Peyer's patch (tissue), 4 donors: ENCODE measurements around the gene MARK3. TPM values are rescaled to one million over a fixed set of nuclear protein-coding genes. Genes with fewer than 3 reads are reported as not detected.

Experiments used
- DNase-seq, 3 donors: peaks; one replicate each; pipeline ENCODE4 v3.0.0-alpha.2; 2017 to 2019
- H3K27ac ChIP-seq, 4 donors: fragments of 200-600 bp; sonication (generic); one replicate each; pipeline ENCODE4 v1.5.1; 2016 to 2019
- H3K27me3 ChIP-seq, 2 donors: fragments of 200-600 bp; sonication (generic); one replicate each; pipeline ENCODE4 v1.5.1; 2019
- H3K36me3 ChIP-seq, 3 donors: fragments of 200-600 bp; sonication (generic); one replicate each; pipeline ENCODE4 v1.5.1; 2016 to 2019
- H3K4me1 ChIP-seq, 4 donors: fragments of 200-600 bp; sonication (generic); one replicate each; pipeline ENCODE4 v1.5.1; 2016 to 2019
- H3K4me3 ChIP-seq, 4 donors: fragments of 200-600 bp; sonication (generic); 1 replicate in 3 of 4; 2 replicates in 1 of 4; pipeline ENCODE4 v1.5.1; 2016 to 2019; ENCODE audit warnings: mild to moderate bottlenecking in 1 of 4
- H3K9me3 ChIP-seq, 4 donors: fragments of 200-600 bp; sonication (generic); one replicate each; pipeline ENCODE4 v1.5.1; 2016 to 2019; ENCODE audit warnings: mild to moderate bottlenecking in 1 of 4
- CTCF ChIP-seq, 6 experiments: fragments of 450-650 bp in 4 of 6; fragments of 200-600 bp in 2 of 6; sonication (generic) in 1 of 6; IDR thresholded peaks; one replicate each; pipeline ENCODE4 v1.5.1; 2017 to 2019; ENCODE audit warnings: antibody characterized with exemption in 6 of 6, mild to moderate bottlenecking in 3 of 6, moderate library complexity in 1 of 6
- POLR2A ChIP-seq, 2 donors: fragments of 450-650 bp; IDR thresholded peaks; one replicate each; pipeline ENCODE4 v1.5.1; 2017; ENCODE audit warnings: antibody characterized with exemption in 2 of 2, mild to moderate bottlenecking in 2 of 2, moderate library complexity in 2 of 2
- total RNA-seq, 4 donors: library from RNA; depleted of rRNA; stranded (reverse); fragments of >200 nt; gene quantifications; one replicate each; pipeline ENCODE4 v1.1.0, GENCODE V29; 2016

The MARK3 gene
- total RNA-seq, 4 donors from 2014 or later, result 76.0 to 196 (median 99.5) TPM

- Histone ChIP-seq H3K9me3 (no peaks in the 10 kb centered on the region), H3K27me3 (no peaks in the 10 kb centered on the region), H3K27ac (peak overlapping the region; percentile 94 to 100 (median 99)), H3K4me3 (peak overlapping the region; percentile 62 to 90 (median 88)), H3K36me3 (no peaks in the 10 kb centered on the region), H3K4me1 (peaks cover 0 to 39% (median 7%) of the 10 kb centered on the region in 4 donors)
- peak; percentile 37 to 70 (median 64) for DNase-seq
- TF ChIP-seq CTCF (IDR thresholded peaks at IDR 0.05) (no peak), POLR2A (IDR thresholded peaks at IDR 0.05) (no peak)
These were observed 906 bp downstream of the MARK3 start for GRCh38 chr14:103385929-103386712.

- Histone ChIP-seq H3K36me3 (no peaks in the 10 kb centered on the region), H3K4me1 (peaks cover 0 to 46% (median 8%) of the 10 kb centered on the region in 4 donors), H3K27me3 (no peaks in the 10 kb centered on the region), H3K27ac (peak overlapping the region; percentile 94 to 100 (median 99)), H3K4me3 (peak overlapping the region; percentile 62 to 90 (median 88)), H3K9me3 (no peaks in the 10 kb centered on the region)
- DNase-seq, result no peak
- TF ChIP-seq POLR2A (IDR thresholded peaks at IDR 0.05), result no peak
- no peak for TF ChIP-seq CTCF (IDR thresholded peaks at IDR 0.05)
These were observed 1.6 kb downstream of the MARK3 start for GRCh38 chr14:103386713-103387329.

GRCh38 chr14:103388664-103389063, 3.4 kb downstream of the MARK3 start:
- no peaks in the 10 kb centered on the region for H3K36me3 ChIP-seq
- no peak for TF ChIP-seq POLR2A (IDR thresholded peaks at IDR 0.05)
- TF ChIP-seq CTCF (IDR thresholded peaks at IDR 0.05), result no peak
- no peaks in the 10 kb centered on the region for H3K27me3 ChIP-seq
- no peak overlapping the region for H3K4me3 ChIP-seq
- H3K27ac ChIP-seq, result peak overlapping the region in 1 of 4 donors; percentile 1
- H3K4me1 ChIP-seq, result peaks cover 0 to 56% (median 13%) of the 10 kb centered on the region in 4 donors
- H3K9me3 ChIP-seq, result no peaks in the 10 kb centered on the region
- DNase-seq, result no peak

- H3K27ac ChIP-seq, result no peak overlapping the region
- no peaks in the 10 kb centered on the region for H3K9me3 ChIP-seq
- H3K36me3 ChIP-seq, result no peaks in the 10 kb centered on the region
- no peak overlapping the region for H3K4me3 ChIP-seq
- peaks cover 0 to 67% (median 13%) of the 10 kb centered on the region in 4 donors for H3K4me1 ChIP-seq
- no peaks in the 10 kb centered on the region for H3K27me3 ChIP-seq
- TF ChIP-seq POLR2A (IDR thresholded peaks at IDR 0.05) (no peak), CTCF (IDR thresholded peaks at IDR 0.05) (no peak)
- DNase-seq, result no peak
These were observed 5.4 kb downstream of the MARK3 start for GRCh38 chr14:103390605-103391004.

- Histone ChIP-seq H3K27ac (no peak overlapping the region), H3K4me1 (peaks cover 0 to 72% (median 15%) of the 10 kb centered on the region in 4 donors), H3K9me3 (no peaks in the 10 kb centered on the region), H3K4me3 (no peak overlapping the region), H3K36me3 (no peaks in the 10 kb centered on the region), H3K27me3 (no peaks in the 10 kb centered on the region)
- TF ChIP-seq POLR2A (IDR thresholded peaks at IDR 0.05), result no peak
- peak; percentile 32 to 80 (median 70) for TF ChIP-seq CTCF (IDR thresholded peaks at IDR 0.05)
- DNase-seq, result peak in 2 of 3 donors; percentile 52 to 64
These were observed 5.8 kb downstream of the MARK3 start for GRCh38 chr14:103391048-103391447.
